ENCODE measurements around the gene LRRC45. TPM values are rescaled to one million over a fixed set of nuclear protein-coding genes. Genes with fewer than 3 reads are reported as not detected.

The LRRC45 gene
- total RNA-seq, 1 experiment from 2014 or later: 40.1 TPM

- ChIA-PET RAD21 (ENCODE audit: low non-redundant PET in 1 of 2, low total read pairs in 2 of 2, uncharacterized antibody in 2 of 2, unreplicated experiment in 2 of 2) (interaction anchor here in 1 of 2 experiments (0.6 kb wide), 1 partner anchor 35 kb away, joined by 3 read pairs; no protein-coding TSS in a partner anchor), CTCF (interaction anchor here (1.0 to 3.0 kb wide), 9 partner anchors 10 to 747 kb away, joined by 3 to 39 read pairs (median 9); partner anchors contain the start of genes CENPX, FASN and LRRC45), POLR2A (interaction anchor here (1.0 to 1.7 kb wide), 2 partner anchors 8 to 11 kb away, joined by 3 read pairs; partner anchors contain the start of genes CENPX and LRRC45)
- ATAC-seq (peak; percentile 64), DNase-seq (ENCODE audit: low read depth, low spot score) (no peak)
- Histone ChIP-seq H3K9ac (ENCODE audit: low read length) (peak within 1 kb of the TSS; percentile 93), H3K79me2 (ENCODE audit: insufficient read depth, low read length) (peaks cover 21% of the 10 kb centered on the region; the same call in 1 of the 2 replicates), H3K4me3 (replicated peaks in 1 of 2; ENCODE audit: low read depth in 1 of 2, low read length in 2 of 2) (peak within 1 kb of the TSS; percentile 88 to 90), H3K4me1 (ENCODE audit: control insufficient read depth in 1 of 2, insufficient read depth in 2 of 2, low read length in 2 of 2) (peaks cover 16 to 57% of the 10 kb centered on the region in 2 experiments; a peak in 3 of 4 replicates), H3K27ac (ENCODE audit: low read depth, low read length) (peak within 1 kb of the TSS; percentile 93), H3K9me2 (ENCODE audit: insufficient read depth) (no peaks in the 10 kb centered on the region), H3K27me3 (ENCODE audit: insufficient read depth, low read length) (no peaks in the 10 kb centered on the region), H4K20me1 (ENCODE audit: insufficient read depth) (no peaks in the 10 kb centered on the region), H3K4me2 (ENCODE audit: low read length) (peak within 1 kb of the TSS; percentile 99), H2AFZ (ENCODE audit: low read depth, low read length, poor library complexity, severe bottlenecking) (no peak within 1 kb of the TSS), H3K36me3 (ENCODE audit: control insufficient read depth in 1 of 2, insufficient read depth in 2 of 2, low read length in 2 of 2) (peaks cover 0 to 12% of the 10 kb centered on the region in 2 experiments; a peak in 1 of 4 replicates), H3K9me3 (ENCODE audit: control insufficient read depth in 1 of 2, insufficient read depth in 1 of 2, low read depth in 1 of 2, low read length in 2 of 2) (no peaks in the 10 kb centered on the region)
- BruUV-seq (replicated peaks): no TSS peak
- intact Hi-C loops (cut with micrococcal nuclease): loop anchor here (1.0 to 10.0 kb wide), 5 partner anchors 8 to 383 kb away; partner anchors contain the start of genes HEXD, LRRC45 and OGFOD3
- TF ChIP-seq POLR2AphosphoS5 (IDR thresholded peaks at IDR 0.05; ENCODE audit: low read depth, low read length) (0 out of 2 replicates have a peak, but pooled peaks have one; percentile 4), POLR2A (IDR thresholded peaks at IDR 0.05; ENCODE audit: borderline replicate concordance, extremely low read depth, insufficient read depth, insufficient read length) (peak; percentile 5), ELF1 (IDR thresholded peaks at IDR 0.05; ENCODE audit: borderline replicate concordance, low read depth) (no peak)
Observed at GRCh38 chr17:82031303-82031884, 8.3 kb downstream of the LRRC45 start, which contains the start of gene RAC3. Gene RAC3 (plus strand): TSS chr17:82031678. CDS start chr17:82031762, 84 bp downstream.

- H3K27me3 ChIP-seq (ENCODE audit: insufficient read depth, low read length): no peaks in the 10 kb centered on the region
- intact Hi-C loops (cut with micrococcal nuclease): loop anchor here (1.0 to 10.0 kb wide), 5 partner anchors 9 to 383 kb away; partner anchors contain the start of genes HEXD, LRRC45 and OGFOD3
- no peaks in the 10 kb centered on the region for H3K9me2 ChIP-seq (ENCODE audit: insufficient read depth)
- H2AFZ ChIP-seq (ENCODE audit: low read depth, low read length, poor library complexity, severe bottlenecking): no peak overlapping the region
- H3K4me2 ChIP-seq (ENCODE audit: low read length): peak overlapping the region; percentile 98
- DNase-seq (ENCODE audit: low read depth, low spot score): no peak
- peak overlapping the region; percentile 88 to 90 for H3K4me3 ChIP-seq (replicated peaks in 1 of 2; ENCODE audit: low read depth in 1 of 2, low read length in 2 of 2)
- ChIA-PET RAD21 (ENCODE audit: low non-redundant PET in 1 of 2, low total read pairs in 2 of 2, uncharacterized antibody in 2 of 2, unreplicated experiment in 2 of 2) (no interaction called here), POLR2A (interaction anchor here (1.0 kb wide), 1 partner anchor 9 kb away, joined by 3 read pairs; the partner anchor contains the start of genes CENPX and LRRC45), CTCF (interaction anchor here (2.2 to 3.0 kb wide), 3 partner anchors 11 to 204 kb away, joined by 14 to 39 read pairs (median 16); partner anchors contain the start of genes CENPX and LRRC45)
- H3K4me1 ChIP-seq (ENCODE audit: control insufficient read depth in 1 of 2, insufficient read depth in 2 of 2, low read length in 2 of 2): peaks cover 16 to 61% of the 10 kb centered on the region in 2 experiments; a peak in 3 of 4 replicates
- peaks cover 0 to 12% of the 10 kb centered on the region in 2 experiments; a peak in 1 of 4 replicates for H3K36me3 ChIP-seq (ENCODE audit: control insufficient read depth in 1 of 2, insufficient read depth in 2 of 2, low read length in 2 of 2)
- peaks cover 27% of the 10 kb centered on the region; the same call in 1 of the 2 replicates for H3K79me2 ChIP-seq (ENCODE audit: insufficient read depth, low read length)
- no TSS peak for BruUV-seq (replicated peaks)
- TF ChIP-seq MAX (IDR thresholded peaks at IDR 0.05) (peak; percentile 45; the same call in 1 of the 2 replicates), JUND (IDR thresholded peaks at IDR 0.05) (no peak), EZH2phosphoT487 (IDR thresholded peaks at IDR 0.05; ENCODE audit: borderline replicate concordance) (no peak), POLR2A (IDR thresholded peaks at IDR 0.05; ENCODE audit: borderline replicate concordance, extremely low read depth, insufficient read depth, insufficient read length) (peak; percentile 28), ZFX (IDR thresholded peaks at IDR 0.05) (peak; percentile 72; the same call in 1 of the 2 replicates), POLR2AphosphoS5 (IDR thresholded peaks at IDR 0.05; ENCODE audit: low read depth, low read length) (peak; percentile 64)
- peak overlapping the region; percentile 93 for H3K9ac ChIP-seq (ENCODE audit: low read length)
- peak; percentile 74 for ATAC-seq
- H4K20me1 ChIP-seq (ENCODE audit: insufficient read depth): no peaks in the 10 kb centered on the region
- peak overlapping the region; percentile 92 for H3K27ac ChIP-seq (ENCODE audit: low read depth, low read length)
- no peaks in the 10 kb centered on the region for H3K9me3 ChIP-seq (ENCODE audit: control insufficient read depth in 1 of 2, insufficient read depth in 1 of 2, low read depth in 1 of 2, low read length in 2 of 2)
Observed at GRCh38 chr17:82031885-82032627, 9.0 kb downstream of the LRRC45 start.
